SK-N-SH treated with all-trans-retinoic acid at 6 μM for 48 hours (cell line): ENCODE measurements around the gene STAT6.

Experiments used
- BACH2 ChIP-seq: fragments of 250-450 bp; sonication (Bioruptor Pico); IDR thresholded peaks from 2 replicates; pipeline ENCODE4 v1.9.0; 2021; ENCODE audit warnings: mild to moderate bottlenecking, borderline replicate concordance
- CSDC2 ChIP-seq: fragments of 250-450 bp; sonication (Bioruptor Pico); IDR thresholded peaks from 2 replicates; pipeline ENCODE4 v1.5.0; 2020; ENCODE audit warnings: mild to moderate bottlenecking, moderate library complexity
- GLIS3 ChIP-seq: fragments of 250-450 bp; sonication (Bioruptor Pico); IDR thresholded peaks from 2 replicates; pipeline ENCODE4 v1.5.0; 2020; ENCODE audit warnings: mild to moderate bottlenecking, moderate library complexity
- PATZ1 ChIP-seq: fragments of 250-450 bp; sonication (Bioruptor Pico); IDR thresholded peaks from 2 replicates; pipeline ENCODE4 v1.8.0; 2020; ENCODE audit warnings: mild to moderate bottlenecking, moderate library complexity, borderline replicate concordance
- RARB ChIP-seq: fragments of 250-450 bp; sonication (Bioruptor Pico); IDR thresholded peaks from 2 replicates; pipeline ENCODE4 v1.8.0; 2021; ENCODE audit warnings: mild to moderate bottlenecking, moderate library complexity
- TOX ChIP-seq: fragments of 250-450 bp; sonication (Bioruptor Pico); IDR thresholded peaks from 2 replicates; pipeline ENCODE4 v1.8.0; 2021; ENCODE audit warnings: mild to moderate bottlenecking, moderate library complexity, borderline replicate concordance
- TSHZ2 ChIP-seq: fragments of 250-450 bp; sonication (Bioruptor Pico); IDR thresholded peaks from 2 replicates; pipeline ENCODE4 v1.5.0; 2020; ENCODE audit warnings: mild to moderate bottlenecking, moderate library complexity
- ZFP30 ChIP-seq: fragments of 450-650 bp; formaldehyde crosslinking; IDR thresholded peaks from 2 replicates; pipeline ENCODE4 v1.5.0; 2022; ENCODE audit warnings: mild to moderate bottlenecking, moderate library complexity

DNA sequence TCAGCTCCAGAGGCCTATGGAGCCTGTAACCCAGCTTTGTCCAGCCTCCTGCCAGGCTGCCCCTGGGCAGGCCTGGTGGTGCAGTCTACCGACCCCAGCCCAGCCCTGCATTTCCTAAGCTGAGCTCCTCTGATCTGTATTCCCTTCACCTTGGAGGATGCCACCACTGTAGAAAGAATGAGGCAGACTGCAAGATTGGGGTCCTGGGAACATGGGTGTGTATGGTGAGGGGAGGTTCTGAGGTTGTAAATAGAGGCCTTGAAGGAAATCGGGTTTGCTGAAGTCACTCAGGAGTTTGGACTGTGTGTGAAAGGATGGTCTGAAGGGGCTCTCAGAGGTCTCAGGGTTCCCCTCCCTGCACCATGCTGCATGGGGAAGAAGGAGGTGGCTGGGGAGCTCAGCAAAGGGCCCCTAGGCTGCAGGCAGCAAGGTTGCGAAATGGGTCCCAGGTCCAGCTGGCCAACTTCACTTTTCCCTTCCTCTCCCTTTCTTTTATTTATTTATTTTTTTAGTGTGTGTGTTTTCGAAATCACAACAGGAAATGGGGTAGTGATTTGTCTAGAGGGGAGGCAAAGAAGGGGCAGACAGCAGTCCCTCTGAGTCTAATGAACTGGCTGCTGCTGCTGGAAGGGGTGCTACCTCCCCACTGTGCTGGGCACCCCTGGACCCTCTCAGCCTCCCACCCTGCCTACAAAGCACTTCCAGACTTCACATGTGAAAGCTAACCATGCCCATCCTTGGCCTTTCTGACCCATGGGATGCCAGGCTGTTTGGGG, 37.5 kb upstream of the STAT6 start:
- TF ChIP-seq GLIS3 (CRISPR knock-in tag) (no peak), PATZ1 (no peak), BACH2 (CRISPR knock-in tag) (no peak), TOX (CRISPR knock-in tag) (no peak), CSDC2 (CRISPR knock-in tag) (no peak), ZFP30 (CRISPR knock-in tag) (no peak), RARB (CRISPR knock-in tag) (no peak), TSHZ2 (no peak)
